Neural progenitor cell (in vitro differentiated cells): ENCODE data around the gene SLX4IP. TPM values are rescaled to one million over a fixed set of nuclear protein-coding genes. Genes with fewer than 3 reads are reported as not detected.

ENCODE experiments used
- DNase-seq: peaks from one replicate; pipeline ENCODE4 v3.0.0-alpha.2; 2016; ENCODE audit warnings: low spot score
- H2AFZ ChIP-seq: fragments of 200-600 bp; sonication (generic); replicated peaks from 2 replicates; pipeline ENCODE4 v1.6.1; 2016; ENCODE audit warnings: antibody characterized with exemption
- H3F3A ChIP-seq: fragments of 200-600 bp; sonication (generic); 2 replicates; pipeline ENCODE4 v1.6.1; 2016; ENCODE audit warnings: antibody characterized with exemption, low read depth
- H3K27ac ChIP-seq: fragments of 200-600 bp; sonication (generic); 2 replicates; pipeline ENCODE4 v1.5.1; 2016; ENCODE audit warnings: mild to moderate bottlenecking
- H3K27me3 ChIP-seq: fragments of 200-600 bp; sonication (generic); 2 replicates; pipeline ENCODE4 v1.6.1; 2016; ENCODE audit warnings: mild to moderate bottlenecking, moderate library complexity
- H3K36me3 ChIP-seq: fragments of 200-600 bp; sonication (generic); 2 replicates; pipeline ENCODE4 v1.5.1; 2016
- H3K4me1 ChIP-seq: fragments of 200-600 bp; sonication (generic); 2 replicates; pipeline ENCODE4 v1.6.1; 2016; ENCODE audit warnings: mixed run types
- H3K4me2 ChIP-seq: fragments of 200-600 bp; sonication (generic); 2 replicates; pipeline ENCODE4 v1.6.1; 2016
- H3K4me3 ChIP-seq: fragments of 200-600 bp; sonication (generic); 2 replicates; pipeline ENCODE4 v1.5.1; 2016
- H3K79me2 ChIP-seq: fragments of 200-600 bp; sonication (generic); 2 replicates; pipeline ENCODE4 v1.6.1; 2016; ENCODE audit warnings: low read depth
- H3K9ac ChIP-seq: fragments of 200-600 bp; sonication (generic); 2 replicates; pipeline ENCODE4 v1.6.1; 2016
- H3K9me3 ChIP-seq: fragments of 200-600 bp; sonication (generic); 2 replicates; pipeline ENCODE4 v1.5.1; 2016; ENCODE audit warnings: low read depth
- H4K20me1 ChIP-seq: fragments of 200-600 bp; sonication (generic); 2 replicates; pipeline ENCODE4 v1.6.1; 2016; ENCODE audit warnings: low read depth
- H3K27ac Mint-ChIP-seq: 3 replicates; pipeline ENCODE4 v1.8.0; 2021; ENCODE audit warnings: mixed read lengths
- H3K27me3 Mint-ChIP-seq: 2 replicates; pipeline ENCODE4 v1.8.0; 2022; ENCODE audit warnings: low read depth, mild to moderate bottlenecking, inconsistent platforms, moderate library complexity, mixed read lengths; ENCODE audit not compliant: insufficient read depth
- H3K36me3 Mint-ChIP-seq: 3 replicates; pipeline ENCODE4 v1.8.0; 2021; ENCODE audit warnings: mixed read lengths
- H3K4me1 Mint-ChIP-seq: 3 replicates; pipeline ENCODE4 v1.8.0; 2021; ENCODE audit warnings: mixed read lengths
- H3K4me3 Mint-ChIP-seq: 3 replicates; pipeline ENCODE4 v1.8.0; 2021; ENCODE audit warnings: mild to moderate bottlenecking, moderate library complexity, mixed read lengths
- H3K9me3 Mint-ChIP-seq: 3 replicates; pipeline ENCODE4 v1.8.0; 2020; ENCODE audit warnings: mixed read lengths
- CTCF ChIP-seq: fragments of 200-600 bp; sonication (generic); IDR thresholded peaks from 2 replicates; pipeline ENCODE4 v1.5.1; 2017; ENCODE audit warnings: antibody characterized with exemption, mild to moderate bottlenecking
- EZH2 ChIP-seq: fragments of 200-600 bp; sonication (generic); IDR thresholded peaks from 2 replicates; pipeline ENCODE4 v1.6.1; 2017; ENCODE audit warnings: antibody characterized with exemption, mild to moderate bottlenecking, moderate library complexity
- EZH2phosphoT487 ChIP-seq: fragments of 200-600 bp; sonication (generic); IDR thresholded peaks from 2 replicates; pipeline ENCODE4 v1.6.1; 2017; ENCODE audit warnings: antibody characterized with exemption
- total RNA-seq: library from RNA; depleted of rRNA; stranded (reverse); fragments of >200 nt; gene quantifications from 2 replicates; pipeline ENCODE4 v1.2.3, GENCODE V29; 2015; ENCODE audit warnings: low replicate concordance

Gene SLX4IP
- total RNA-seq, 1 donor from 2014 or later: 9.5 TPM

- H4K20me1 ChIP-seq: peaks cover 6% of the 10 kb centered on the region
- H3K36me3 ChIP-seq: no peaks in the 10 kb centered on the region
- no peak for DNase-seq
- peaks cover 11% of the 10 kb centered on the region for H3K9me3 Mint-ChIP-seq
- no peak overlapping the region for H3K9ac ChIP-seq
- peaks cover 23% of the 10 kb centered on the region for H3K4me1 ChIP-seq
- H3K4me3 ChIP-seq: no peak overlapping the region
- H3K4me3 Mint-ChIP-seq: no peak overlapping the region
- TF ChIP-seq CTCF: no peak
- TF ChIP-seq EZH2: no peak
- no peak for TF ChIP-seq EZH2phosphoT487
- peaks cover under 1% of the 10 kb centered on the region for H3K4me1 Mint-ChIP-seq
- no peaks in the 10 kb centered on the region for H3K9me3 ChIP-seq
- H3K27me3 ChIP-seq: no peaks in the 10 kb centered on the region
- H3K36me3 Mint-ChIP-seq: peaks cover 5% of the 10 kb centered on the region
- H3K27me3 Mint-ChIP-seq: no peaks in the 10 kb centered on the region
- H2AFZ ChIP-seq: no peak overlapping the region
- H3K79me2 ChIP-seq: peaks cover 48% of the 10 kb centered on the region
- no peak overlapping the region for H3K27ac ChIP-seq
- peaks cover 6% of the 10 kb centered on the region for H3F3A ChIP-seq
- H3K4me2 ChIP-seq: no peak overlapping the region
- no peak overlapping the region for H3K27ac Mint-ChIP-seq
Measured at GRCh38 chr20:10453241-10453640, 18.1 kb downstream of the SLX4IP start.

GRCh38 chr20:10454151-10454750 is 19.1 kb downstream of the SLX4IP start:
- Histone ChIP-seq H3K9ac (no peak overlapping the region), H3F3A (no peaks in the 10 kb centered on the region), H3K9me3 (no peaks in the 10 kb centered on the region), H3K4me2 (peak overlapping the region; percentile 31), H3K27me3 (no peaks in the 10 kb centered on the region), H3K36me3 (no peaks in the 10 kb centered on the region), H3K27ac (no peak overlapping the region), H3K79me2 (peaks cover 48% of the 10 kb centered on the region), H3K4me1 (peaks cover 16% of the 10 kb centered on the region), H3K4me3 (no peak overlapping the region), H4K20me1 (no peaks in the 10 kb centered on the region), H2AFZ (no peak overlapping the region)
- peaks cover 15% of the 10 kb centered on the region for H3K9me3 Mint-ChIP-seq
- TF ChIP-seq CTCF (no peak), EZH2phosphoT487 (no peak), EZH2 (no peak)
- H3K27ac Mint-ChIP-seq: no peak overlapping the region
- no peak overlapping the region for H3K4me3 Mint-ChIP-seq
- peaks cover 5% of the 10 kb centered on the region for H3K36me3 Mint-ChIP-seq
- no peaks in the 10 kb centered on the region for H3K27me3 Mint-ChIP-seq
- no peak for DNase-seq
- no peaks in the 10 kb centered on the region for H3K4me1 Mint-ChIP-seq

- H3K36me3 Mint-ChIP-seq: peaks cover 23% of the 10 kb centered on the region
- no peak overlapping the region for H3K27ac Mint-ChIP-seq
- no peak overlapping the region for H3K4me3 Mint-ChIP-seq
Measured at GRCh38 chr20:10461495-10461894, 26.4 kb downstream of the SLX4IP start.

More at GRCh38 chr20:10461495-10461894, 26.4 kb downstream of the SLX4IP start:
- Histone ChIP-seq H3F3A (peaks cover 19% of the 10 kb centered on the region), H3K9ac (no peak overlapping the region), H3K4me1 (peaks cover 15% of the 10 kb centered on the region), H3K4me3 (no peak overlapping the region), H3K4me2 (no peak overlapping the region), H3K79me2 (peaks cover 35% of the 10 kb centered on the region), H4K20me1 (no peaks in the 10 kb centered on the region), H3K27ac (no peak overlapping the region), H3K9me3 (no peaks in the 10 kb centered on the region), H3K27me3 (no peaks in the 10 kb centered on the region), H2AFZ (no peak overlapping the region), H3K36me3 (no peaks in the 10 kb centered on the region)
- TF ChIP-seq EZH2 (no peak), CTCF (no peak), EZH2phosphoT487 (no peak)
- Mint-ChIP-seq H3K27me3 (no peaks in the 10 kb centered on the region), H3K9me3 (peaks cover 23% of the 10 kb centered on the region), H3K4me1 (peaks cover 10% of the 10 kb centered on the region)
- no peak for DNase-seq
